BJ (cell line): Measurements from ENCODE around the gene ERBB4. TPM values are rescaled to one million over a fixed set of nuclear protein-coding genes. Genes with fewer than 3 reads are reported as not detected.

Experiments used
- CTCF ChIA-PET: fragments of 350-600 bp; formaldehyde crosslinking; extraction: SDS; loops from one replicate; lab custom pipeline; 2021; ENCODE audit warnings: antibody characterized with exemption, inconsistent platforms; lab: Yijun Ruan, JAX
- POLR2A ChIA-PET: fragments of 300-600 bp; sonication (Branson Sonifier 250); formaldehyde crosslinking; extraction: SDS; loops from one replicate; lab custom pipeline; 2021; ENCODE audit warnings: antibody characterized with exemption; lab: Charles Lee
- DNase-seq: peaks from one replicate; pipeline ENCODE4 v3.0.0-alpha.2; 2011; ENCODE audit warnings: low read depth
- H3K27me3 ChIP-seq: 2 replicates; pipeline ENCODE4 v1.6.0; 2011; ENCODE audit warnings: low read length; ENCODE audit not compliant: control insufficient read depth, insufficient read depth
- H3K36me3 ChIP-seq: 2 replicates; pipeline ENCODE4 v1.5.1; 2011; ENCODE audit warnings: low read length; ENCODE audit not compliant: control insufficient read depth, insufficient read depth
- H3K4me3 ChIP-seq: 2 replicates; pipeline ENCODE4 v1.5.1; 2011; ENCODE audit warnings: low read depth, mild to moderate bottlenecking, control low read depth, low read length
- polyA plus RNA-seq: library from polyadenylated mRNA; depleted of rRNA; stranded (reverse); fragments of >200 nt; gene quantifications from 2 replicates; pipeline ENCODE4 v1.2.3, GENCODE V29; 2011
- TF ChIP-seq, protein P1 (sequence below): IDR thresholded peaks from 2 replicates; pipeline ENCODE4 v1.5.1; 2011; ENCODE audit warnings: low read depth, mild to moderate bottlenecking, control low read depth, inconsistent platforms, low read length, moderate library complexity; ENCODE audit not compliant: insufficient read depth

Gene ERBB4
- polyA plus RNA-seq, 1 experiment = not detected

DNA sequence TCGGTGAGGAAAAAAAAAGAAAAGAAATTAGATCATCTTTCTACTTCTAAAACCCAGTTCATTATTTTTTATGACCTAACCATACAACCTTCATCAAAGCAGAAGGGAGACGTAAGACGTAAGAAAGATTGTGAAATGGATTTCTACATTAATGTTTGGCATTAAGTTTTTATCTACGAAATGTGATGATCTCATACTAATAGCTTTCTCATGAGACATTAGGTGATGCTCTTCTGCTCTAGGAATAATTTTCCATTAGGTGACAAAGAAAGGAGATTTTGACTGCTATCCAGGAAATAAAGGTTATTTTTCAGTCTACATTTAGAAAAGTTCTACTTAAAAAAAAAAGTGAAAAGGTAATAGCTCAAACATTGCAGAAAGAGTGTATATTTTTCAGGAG is 748.6 kb downstream of the ERBB4 start:
- no peaks in the 10 kb centered on the region for H3K36me3 ChIP-seq
- no peak for DNase-seq
- ChIA-PET CTCF (interaction anchor here (0.6 kb wide), 1 partner anchor 22 kb away, joined by 3 read pairs; no protein-coding TSS in a partner anchor), POLR2A (no interaction called here)
- TF ChIP-seq, protein P1, sequence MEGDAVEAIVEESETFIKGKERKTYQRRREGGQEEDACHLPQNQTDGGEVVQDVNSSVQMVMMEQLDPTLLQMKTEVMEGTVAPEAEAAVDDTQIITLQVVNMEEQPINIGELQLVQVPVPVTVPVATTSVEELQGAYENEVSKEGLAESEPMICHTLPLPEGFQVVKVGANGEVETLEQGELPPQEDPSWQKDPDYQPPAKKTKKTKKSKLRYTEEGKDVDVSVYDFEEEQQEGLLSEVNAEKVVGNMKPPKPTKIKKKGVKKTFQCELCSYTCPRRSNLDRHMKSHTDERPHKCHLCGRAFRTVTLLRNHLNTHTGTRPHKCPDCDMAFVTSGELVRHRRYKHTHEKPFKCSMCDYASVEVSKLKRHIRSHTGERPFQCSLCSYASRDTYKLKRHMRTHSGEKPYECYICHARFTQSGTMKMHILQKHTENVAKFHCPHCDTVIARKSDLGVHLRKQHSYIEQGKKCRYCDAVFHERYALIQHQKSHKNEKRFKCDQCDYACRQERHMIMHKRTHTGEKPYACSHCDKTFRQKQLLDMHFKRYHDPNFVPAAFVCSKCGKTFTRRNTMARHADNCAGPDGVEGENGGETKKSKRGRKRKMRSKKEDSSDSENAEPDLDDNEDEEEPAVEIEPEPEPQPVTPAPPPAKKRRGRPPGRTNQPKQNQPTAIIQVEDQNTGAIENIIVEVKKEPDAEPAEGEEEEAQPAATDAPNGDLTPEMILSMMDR = no peak
- no peak overlapping the region for H3K4me3 ChIP-seq
- no peaks in the 10 kb centered on the region for H3K27me3 ChIP-seq

DNA sequence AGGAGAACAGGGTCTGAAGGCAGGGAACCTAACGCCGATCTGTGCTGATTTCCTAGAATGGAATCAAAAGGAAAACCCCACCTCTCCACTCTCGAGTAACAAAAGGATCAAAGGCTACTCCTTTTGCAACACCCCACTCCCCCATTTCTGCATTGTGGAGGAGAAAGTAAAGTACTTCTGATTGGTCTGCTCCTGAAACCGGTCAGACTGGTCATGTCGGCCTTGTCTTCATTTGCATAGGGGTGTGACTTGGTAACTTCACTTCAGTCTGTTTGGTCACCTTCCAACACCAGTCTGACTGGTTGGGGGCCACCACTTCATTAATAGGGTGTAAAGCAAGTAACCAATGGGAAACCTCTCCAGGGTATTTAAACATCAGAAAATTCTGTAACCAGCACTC is 771.9 kb downstream of the ERBB4 start:
- ChIA-PET POLR2A (no interaction called here), CTCF (no interaction called here)
- TF ChIP-seq, protein P1 = no peak
- DNase-seq = no peak
- no peaks in the 10 kb centered on the region for H3K36me3 ChIP-seq
- H3K27me3 ChIP-seq = no peaks in the 10 kb centered on the region
- no peak overlapping the region for H3K4me3 ChIP-seq

DNA sequence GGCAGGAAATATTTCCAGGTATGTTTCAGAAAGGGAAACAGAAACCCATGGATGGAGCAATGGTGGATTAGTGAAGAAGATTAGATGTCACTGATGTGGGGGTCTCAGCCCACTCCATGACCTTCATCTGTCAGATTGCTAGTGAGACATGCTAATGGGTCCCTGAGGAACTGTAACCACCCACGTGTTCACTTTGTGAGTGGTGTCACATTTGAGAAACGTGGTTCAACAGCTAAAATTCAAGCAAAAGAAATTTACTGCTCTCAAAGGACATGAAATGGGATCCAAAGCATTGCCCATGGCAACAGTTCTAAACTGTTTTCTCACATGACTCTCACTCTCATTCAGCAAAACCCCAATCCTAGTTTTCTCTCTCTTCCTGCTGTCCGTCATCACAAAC is 776.1 kb downstream of the ERBB4 start:
- Histone ChIP-seq H3K27me3 (no peaks in the 10 kb centered on the region), H3K36me3 (no peaks in the 10 kb centered on the region), H3K4me3 (no peak overlapping the region)
- POLR2A ChIA-PET = no interaction called here
- TF ChIP-seq, protein P1 = no peak
- DNase-seq = no peak
- CTCF ChIA-PET = no interaction called here

DNA sequence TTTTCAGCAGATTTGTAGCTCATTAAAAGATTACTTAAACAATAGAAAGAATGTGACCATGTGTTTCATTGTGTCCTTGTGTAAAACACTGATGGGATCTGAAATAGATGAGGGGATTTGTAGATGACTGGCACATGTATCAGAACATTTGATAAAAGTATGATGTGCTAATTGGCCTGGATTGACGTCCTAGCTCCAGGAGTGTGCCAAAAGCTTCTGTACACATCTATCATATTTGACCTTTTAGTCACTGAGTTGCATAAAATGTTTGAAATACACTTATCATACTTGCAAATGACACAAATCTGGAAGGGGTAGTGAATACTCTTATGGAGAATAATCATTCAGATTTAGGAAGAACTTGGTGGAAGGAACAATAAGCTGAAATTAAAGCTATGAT is 778.5 kb downstream of the ERBB4 start:
- ChIA-PET POLR2A (no interaction called here), CTCF (no interaction called here)
- no peak for DNase-seq
- Histone ChIP-seq H3K4me3 (no peak overlapping the region), H3K27me3 (no peaks in the 10 kb centered on the region), H3K36me3 (no peaks in the 10 kb centered on the region)
- TF ChIP-seq, protein P1 = no peak

DNA sequence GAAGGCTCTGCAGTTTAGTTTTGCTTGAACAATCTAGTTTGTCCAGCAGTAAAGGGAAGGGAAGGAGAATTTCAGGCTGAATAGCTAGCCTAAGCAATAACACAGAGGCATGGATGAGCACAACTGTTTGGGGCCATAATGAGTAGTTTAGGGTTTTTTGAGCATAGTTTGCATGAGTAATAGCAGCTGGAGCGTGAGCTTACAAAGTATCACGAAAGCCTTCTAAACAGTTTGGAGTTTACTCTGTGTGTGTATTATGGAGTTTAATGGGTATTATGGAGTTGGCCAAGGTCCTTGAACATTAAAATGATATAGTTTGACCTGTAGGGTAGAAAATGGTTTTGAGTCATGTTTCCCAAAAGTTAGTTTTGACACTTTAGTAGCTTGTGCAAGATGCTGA is 782.3 kb downstream of the ERBB4 start:
- no peaks in the 10 kb centered on the region for H3K36me3 ChIP-seq
- no peak for DNase-seq
- no peaks in the 10 kb centered on the region for H3K27me3 ChIP-seq
- TF ChIP-seq, protein P1 = no peak
- H3K4me3 ChIP-seq = no peak overlapping the region
- POLR2A ChIA-PET = no interaction called here
- CTCF ChIA-PET = no interaction called here
